CD4-positive, alpha-beta memory T cell (primary cell): ENCODE measurements around the gene KIF19. TPM values are rescaled to one million over a fixed set of nuclear protein-coding genes. Genes with fewer than 3 reads are reported as not detected.
A peak's percentile ranks its signal among the peaks of the same experiment; 100 is the strongest.

ENCODE experiments used
- CTCF ChIA-PET: fragments of 350-600 bp; sonication (Branson Sonifier 250); formaldehyde crosslinking; loops from one replicate; lab custom pipeline; 2021; ENCODE audit warnings: inconsistent platforms; ENCODE audit not compliant: partially characterized antibody; lab: Charles Lee
- POLR2A ChIA-PET: fragments of 350-600 bp; sonication (Branson Sonifier 250); formaldehyde crosslinking; loops from one replicate; lab custom pipeline; 2021; ENCODE audit not compliant: partially characterized antibody; lab: Charles Lee
- DNase-seq, 5 donors: peaks; one replicate each; pipeline versions ENCODE4 v3.0.0 to v3.0.0-alpha.2; 2020 to 2022; ENCODE audit warnings: mixed read lengths in 1 of 5
- H3K27ac ChIP-seq: one replicate; pipeline ENCODE4 v1.7.0; 2013; ENCODE audit warnings: low read depth, low read length
- H3K27me3 ChIP-seq: 2 replicates; pipeline ENCODE4 v1.7.0; 2013; ENCODE audit warnings: mild to moderate bottlenecking, low read length, moderate library complexity; ENCODE audit not compliant: insufficient read depth
- H3K36me3 ChIP-seq: 2 replicates; pipeline ENCODE4 v1.7.0; 2013; ENCODE audit warnings: mild to moderate bottlenecking, low read length, moderate library complexity; ENCODE audit not compliant: insufficient read depth
- H3K4me1 ChIP-seq: 2 replicates; pipeline ENCODE4 v1.7.0; 2013; ENCODE audit warnings: mild to moderate bottlenecking, low read length, moderate library complexity; ENCODE audit not compliant: insufficient read depth
- H3K4me3 ChIP-seq, 2 donors: one replicate each; pipeline ENCODE4 v1.7.0; 2013; ENCODE audit warnings: low read length in 2 of 2, mild to moderate bottlenecking in 1 of 2
- H3K9me3 ChIP-seq, 2 donors: one replicate each; pipeline ENCODE4 v1.7.0; 2013; ENCODE audit warnings: low read length in 2 of 2, control low read depth in 1 of 2; ENCODE audit not compliant: control insufficient read depth in 1 of 2
- H3K27ac Mint-ChIP-seq, 7 donors: one replicate each; pipeline ENCODE4 v1.8.0; 2020 to 2021; ENCODE audit warnings: mixed read lengths in 7 of 7, mild to moderate bottlenecking in 6 of 7, inconsistent platforms in 3 of 7, moderate library complexity in 3 of 7
- H3K27me3 Mint-ChIP-seq, 2 donors: one replicate each; pipeline ENCODE4 v1.8.0; 2020 to 2021; ENCODE audit warnings: mixed read lengths in 2 of 2
- H3K36me3 Mint-ChIP-seq, 2 donors: one replicate each; pipeline ENCODE4 v1.8.0; 2020 to 2021; ENCODE audit warnings: mixed read lengths in 2 of 2, inconsistent platforms in 1 of 2, mild to moderate bottlenecking in 1 of 2
- H3K4me1 Mint-ChIP-seq, 4 donors: one replicate each; pipeline ENCODE4 v1.8.0; 2020 to 2021; ENCODE audit warnings: mixed read lengths in 4 of 4, mild to moderate bottlenecking in 1 of 4
- H3K4me3 Mint-ChIP-seq, 8 donors: one replicate each; pipeline ENCODE4 v1.8.0; 2020 to 2021; ENCODE audit warnings: mixed read lengths in 8 of 8, mild to moderate bottlenecking in 7 of 8, moderate library complexity in 6 of 8, inconsistent platforms in 3 of 8
- H3K9me3 Mint-ChIP-seq, 8 donors: one replicate each; pipeline ENCODE4 v1.8.0; 2020 to 2021; ENCODE audit warnings: mixed read lengths in 8 of 8, mild to moderate bottlenecking in 5 of 8, inconsistent platforms in 3 of 8, moderate library complexity in 1 of 8
- intact Hi-C: fragments of 100-400 bp; cut with micrococcal nuclease; formaldehyde crosslinking; loops from one replicate; pipeline ENCODE4 v1.15.1; 2023
- polyA plus RNA-seq, 2 donors: library from polyadenylated mRNA; unstranded; fragments of 300-500 nt; fragmentation: Illumina TruSeq; gene quantifications; one replicate each; pipeline ENCODE4 v1.2.3, GENCODE V29; 2021
- total RNA-seq, 2 experiments: library from RNA; stranded (reverse); gene quantifications; one replicate each; pipeline ENCODE4 v1.2.3, GENCODE V29; 2021

The KIF19 gene
- total and polyA plus RNA-seq, 4 experiments from 2014 or later: 1.5 to 2.3 (median 1.6) TPM

- intact Hi-C loops: loop anchor here (10.0 kb wide), 1 partner anchor 362 kb away; the partner anchor contains the start of gene RAB37
- H3K9me3 Mint-ChIP-seq: peaks cover 0 to 2% (median 0%) of the 10 kb centered on the region in 8 donors
- H3K27me3 ChIP-seq: no peaks in the 10 kb centered on the region
- peaks cover 3 to 4% of the 10 kb centered on the region in 2 donors for H3K27me3 Mint-ChIP-seq
- ChIA-PET POLR2A (no interaction called here), CTCF (interaction anchor here (1.8 kb wide), 1 partner anchor 118 kb away, joined by 5 read pairs; no protein-coding TSS in a partner anchor)
- H3K27ac ChIP-seq: no peak overlapping the region
- no peak overlapping the region for H3K4me3 Mint-ChIP-seq
- H3K4me1 Mint-ChIP-seq: peaks cover 7 to 17% (median 12%) of the 10 kb centered on the region in 4 donors
- H3K4me3 ChIP-seq: no peak overlapping the region
- DNase-seq: no peak
- H3K9me3 ChIP-seq: no peaks in the 10 kb centered on the region
- H3K4me1 ChIP-seq: peaks cover 16% of the 10 kb centered on the region
- no peaks in the 10 kb centered on the region for H3K36me3 Mint-ChIP-seq
- H3K36me3 ChIP-seq: no peaks in the 10 kb centered on the region
- no peak overlapping the region for H3K27ac Mint-ChIP-seq
Observed at GRCh38 chr17:74372426-74372825, 46.4 kb downstream of the KIF19 start.

- H3K27ac ChIP-seq: no peak overlapping the region
- H3K9me3 Mint-ChIP-seq: peaks cover 0 to 2% (median 0%) of the 10 kb centered on the region in 8 donors
- intact Hi-C loops: loop anchor here (10.0 kb wide), 1 partner anchor 361 kb away; the partner anchor contains the start of gene RAB37
Observed at GRCh38 chr17:74373838-74374606, 48.0 kb downstream of the KIF19 start.

DNA sequence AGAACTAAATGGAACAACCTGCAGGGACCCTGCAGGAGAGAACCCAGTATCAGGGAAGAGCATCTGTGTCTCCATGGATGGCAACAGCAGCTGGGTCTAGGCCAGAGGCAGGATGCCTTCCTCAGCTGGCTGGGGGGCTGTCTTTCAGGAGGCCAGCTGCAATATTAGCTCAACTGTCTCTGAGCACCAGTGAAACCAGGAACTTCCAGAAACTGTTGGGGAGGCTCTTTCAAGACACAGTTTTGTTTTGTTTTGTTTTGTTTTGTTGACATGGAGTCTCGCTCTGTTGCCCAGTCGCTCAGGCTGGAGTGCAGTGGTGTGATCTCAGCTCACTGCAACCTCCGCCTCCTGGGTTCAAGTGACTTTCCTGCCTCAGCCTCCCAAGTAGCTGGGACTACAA lies 48.8 kb downstream of the KIF19 start:
- peaks cover 0 to 4% of the 10 kb centered on the region in 2 donors for H3K27me3 Mint-ChIP-seq
- Histone ChIP-seq H3K4me3 (no peak overlapping the region), H3K9me3 (no peaks in the 10 kb centered on the region), H3K27ac (no peak overlapping the region), H3K36me3 (no peaks in the 10 kb centered on the region), H3K4me1 (peaks cover 7% of the 10 kb centered on the region), H3K27me3 (no peaks in the 10 kb centered on the region)
- ChIA-PET POLR2A (no interaction called here), CTCF (interaction anchor here (0.6 to 2.2 kb wide), 4 partner anchors 11 to 159 kb away, joined by 3 to 6 read pairs (median 4); no protein-coding TSS in a partner anchor)
- peaks cover 0 to 2% (median 0%) of the 10 kb centered on the region in 4 donors for H3K4me1 Mint-ChIP-seq
- H3K4me3 Mint-ChIP-seq: no peak overlapping the region
- H3K9me3 Mint-ChIP-seq: peaks cover 0 to 2% (median 0%) of the 10 kb centered on the region in 8 donors
- H3K27ac Mint-ChIP-seq: no peak overlapping the region
- H3K36me3 Mint-ChIP-seq: no peaks in the 10 kb centered on the region
- no peak for DNase-seq
- intact Hi-C loops: loop anchor here (10.0 kb wide), 1 partner anchor 360 kb away; the partner anchor contains the start of gene RAB37

More at GRCh38 chr17:74373838-74374606, 48.0 kb downstream of the KIF19 start:
- POLR2A ChIA-PET: interaction anchor here (1.0 kb wide), 1 partner anchor 107 kb away, joined by 3 read pairs; no protein-coding TSS in a partner anchor
- Mint-ChIP-seq H3K4me3 (no peak overlapping the region), H3K27ac (peak overlapping the region in 1 of 7 donors; percentile 18), H3K4me1 (peaks cover 5 to 7% (median 6%) of the 10 kb centered on the region in 4 donors), H3K36me3 (no peaks in the 10 kb centered on the region), H3K27me3 (peaks cover 3 to 6% of the 10 kb centered on the region in 2 donors)
- H3K27me3 ChIP-seq: no peaks in the 10 kb centered on the region
- no peaks in the 10 kb centered on the region for H3K9me3 ChIP-seq
- CTCF ChIA-PET: interaction anchor here (0.8 to 2.2 kb wide), 4 partner anchors 11 to 123 kb away, joined by 4 to 6 read pairs (median 5); no protein-coding TSS in a partner anchor
- peaks cover 8% of the 10 kb centered on the region for H3K4me1 ChIP-seq
- DNase-seq: no peak
- no peaks in the 10 kb centered on the region for H3K36me3 ChIP-seq
- no peak overlapping the region for H3K4me3 ChIP-seq

GRCh38 chr17:74379495-74380085 lies 53.6 kb downstream of the KIF19 start:
- intact Hi-C loops: loop anchor here (1.0 to 10.0 kb wide), 2 partner anchors 78 to 355 kb away; partner anchors contain the start of gene RAB37
- Mint-ChIP-seq H3K27ac (no peak overlapping the region), H3K27me3 (peaks cover 2 to 4% of the 10 kb centered on the region in 2 donors), H3K9me3 (peaks cover 0 to 2% (median 0%) of the 10 kb centered on the region in 8 donors), H3K4me1 (peaks cover 0 to 8% (median under 1%) of the 10 kb centered on the region in 4 donors), H3K36me3 (no peaks in the 10 kb centered on the region), H3K4me3 (peak overlapping the region in 1 of 8 donors; percentile 13)
- Histone ChIP-seq H3K36me3 (no peaks in the 10 kb centered on the region), H3K4me1 (peaks cover 9% of the 10 kb centered on the region), H3K9me3 (no peaks in the 10 kb centered on the region), H3K27me3 (no peaks in the 10 kb centered on the region), H3K4me3 (no peak overlapping the region), H3K27ac (no peak overlapping the region)
- DNase-seq: peak; percentile 84 to 88 (median 87)
- POLR2A ChIA-PET: interaction anchor here (1.0 kb wide), 1 partner anchor 180 kb away, joined by 3 read pairs; no protein-coding TSS in a partner anchor
- CTCF ChIA-PET: interaction anchor here (0.6 to 5.1 kb wide), 31 partner anchors 10 to 486 kb away, joined by 3 to 65 read pairs (median 5); partner anchors contain the start of gene GPR142

- H3K4me3 Mint-ChIP-seq: peak overlapping the region in 1 of 8 donors; percentile 39
- no peak for DNase-seq
- H3K36me3 ChIP-seq: no peaks in the 10 kb centered on the region
- peaks cover 0 to 3% (median 0%) of the 10 kb centered on the region in 8 donors for H3K9me3 Mint-ChIP-seq
- H3K27ac Mint-ChIP-seq: peak overlapping the region in 2 of 7 donors; percentile 48 to 89
- ChIA-PET POLR2A (no interaction called here), CTCF (interaction anchor here (1.2 to 5.1 kb wide), 10 partner anchors 11 to 152 kb away, joined by 3 to 65 read pairs (median 6); partner anchors contain the start of gene GPR142)
- no peaks in the 10 kb centered on the region for H3K27me3 ChIP-seq
- H3K4me3 ChIP-seq: no peak overlapping the region
- H3K27ac ChIP-seq: no peak overlapping the region
- H3K4me1 ChIP-seq: peaks cover 9% of the 10 kb centered on the region
- H3K27me3 Mint-ChIP-seq: peaks cover 2 to 4% of the 10 kb centered on the region in 2 donors
- H3K4me1 Mint-ChIP-seq: peaks cover 0 to 8% (median under 1%) of the 10 kb centered on the region in 4 donors
- no peaks in the 10 kb centered on the region for H3K9me3 ChIP-seq
- intact Hi-C loops: no loop called here
- no peaks in the 10 kb centered on the region for H3K36me3 Mint-ChIP-seq
Observed at GRCh38 chr17:74380086-74380958, 54.3 kb downstream of the KIF19 start.

DNA sequence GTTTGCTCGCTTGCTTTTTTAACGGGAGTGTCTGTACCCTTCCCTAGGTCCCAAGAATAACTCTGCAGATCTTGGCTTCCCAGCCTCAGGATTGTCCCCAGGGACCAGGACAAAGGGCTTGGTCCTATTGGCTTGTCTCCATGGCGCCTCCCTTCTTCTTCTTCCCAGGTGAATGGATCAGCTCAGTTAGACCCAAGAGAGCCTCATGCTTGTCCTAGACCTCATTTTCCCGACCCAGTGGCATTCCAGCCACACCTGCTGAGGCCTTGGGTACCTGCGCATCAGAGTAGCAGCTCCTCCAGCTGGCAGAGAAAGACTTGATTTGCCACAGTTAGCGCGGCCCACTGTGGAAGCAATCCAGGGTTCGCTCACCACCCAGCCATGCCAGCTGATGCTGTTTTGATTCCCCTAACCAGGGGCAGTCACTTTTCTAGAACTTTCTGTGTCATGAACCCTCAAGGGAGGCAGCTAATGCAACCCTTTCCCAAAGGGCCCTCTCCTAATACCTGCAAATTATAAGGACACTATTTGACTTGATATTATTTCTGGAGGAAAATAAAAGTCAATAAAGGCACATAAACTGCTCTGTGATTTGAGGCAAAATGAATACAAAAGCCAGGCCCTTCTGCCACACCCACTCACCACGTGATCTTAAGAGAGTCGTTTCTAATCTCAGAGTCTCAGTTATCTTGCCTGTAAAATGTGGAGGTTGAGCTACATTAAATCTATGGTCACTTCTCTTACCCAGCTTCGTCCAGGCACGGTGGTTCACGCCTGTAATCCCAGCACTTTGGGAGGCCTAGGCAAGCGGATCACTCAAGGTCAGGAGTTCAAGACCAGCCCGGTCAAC lies 55.2 kb downstream of the KIF19 start:
- ChIA-PET POLR2A (no interaction called here), CTCF (interaction anchor here (0.9 to 5.1 kb wide), 4 partner anchors 10 to 111 kb away, joined by 3 to 65 read pairs (median 28); partner anchors contain the start of gene GPR142)
- no peaks in the 10 kb centered on the region for H3K36me3 ChIP-seq
- no peaks in the 10 kb centered on the region for H3K9me3 ChIP-seq
- H3K4me3 Mint-ChIP-seq: no peak overlapping the region
- peaks cover 9% of the 10 kb centered on the region for H3K4me1 ChIP-seq
- intact Hi-C loops: no loop called here
- H3K27me3 ChIP-seq: no peaks in the 10 kb centered on the region
- no peak overlapping the region for H3K27ac ChIP-seq
- H3K27me3 Mint-ChIP-seq: peaks cover 2 to 4% of the 10 kb centered on the region in 2 donors
- H3K4me1 Mint-ChIP-seq: peaks cover 0 to 8% (median under 1%) of the 10 kb centered on the region in 4 donors
- H3K36me3 Mint-ChIP-seq: no peaks in the 10 kb centered on the region
- H3K9me3 Mint-ChIP-seq: peaks cover 0 to 1% (median 0%) of the 10 kb centered on the region in 8 donors
- no peak overlapping the region for H3K4me3 ChIP-seq
- no peak for DNase-seq
- peak overlapping the region in 2 of 7 donors; percentile 57 to 89 for H3K27ac Mint-ChIP-seq
